HG02981 (cell line): ENCODE results near the gene TYK2.
"Not testable (repeated sequence)": the region's sequence is repeated elsewhere in the genome, so short reads cannot be mapped to it uniquely, and the experiment has no call there.

Source experiments
- ATAC-seq: cut with Tn5 transposase; IDR thresholded peaks from one replicate; pipeline ENCODE4 v1.9.1; 2021; ENCODE audit warnings: mild to moderate bottlenecking, moderate library complexity; ENCODE audit not compliant: unreplicated experiment

TYK2 gene

DNA sequence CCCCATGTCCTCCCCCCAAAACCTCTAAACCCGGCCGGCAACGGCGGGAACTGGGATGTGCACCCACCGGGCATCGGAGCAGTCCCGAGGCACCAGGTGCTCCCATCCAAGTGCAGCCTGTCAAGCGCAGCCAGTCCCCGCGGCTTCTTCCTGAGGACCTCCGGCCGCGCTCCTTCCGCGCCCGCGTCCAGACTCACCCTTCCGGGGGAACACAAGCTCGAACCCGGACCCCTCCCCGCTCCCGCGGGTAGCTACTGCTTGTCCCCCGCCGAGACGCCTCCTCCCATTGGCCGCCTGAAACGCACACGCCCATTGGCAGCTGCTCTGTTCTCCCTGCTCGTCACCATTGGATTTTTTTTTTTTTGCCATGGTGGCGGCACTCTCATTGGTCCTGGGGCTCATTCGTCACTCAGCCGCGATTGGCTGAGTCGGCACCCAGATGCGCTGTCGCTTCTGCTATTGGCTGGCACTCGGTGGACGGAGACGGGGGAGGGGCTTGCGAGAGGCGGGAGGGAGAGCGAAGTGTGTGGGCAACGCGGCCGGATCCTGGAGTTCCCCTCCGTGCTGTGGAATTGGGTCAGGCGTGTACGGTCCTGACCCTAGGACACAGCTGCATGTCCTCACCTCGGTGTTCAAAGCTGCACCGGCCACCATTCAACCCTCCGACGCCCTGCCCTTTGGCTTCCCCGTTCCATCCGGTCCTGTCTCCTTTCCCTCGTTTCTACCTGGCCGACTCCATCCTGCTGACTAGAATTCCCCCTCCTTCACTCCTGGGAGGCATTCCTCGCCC lies at the start of gene TYK2:
TSS of gene TYK2 (minus strand) at position 260 of the 790 bp plus-strand sequence. CDS start 2,166 bp downstream, outside the sequence.
- peak; percentile 90 for ATAC-seq

DNA sequence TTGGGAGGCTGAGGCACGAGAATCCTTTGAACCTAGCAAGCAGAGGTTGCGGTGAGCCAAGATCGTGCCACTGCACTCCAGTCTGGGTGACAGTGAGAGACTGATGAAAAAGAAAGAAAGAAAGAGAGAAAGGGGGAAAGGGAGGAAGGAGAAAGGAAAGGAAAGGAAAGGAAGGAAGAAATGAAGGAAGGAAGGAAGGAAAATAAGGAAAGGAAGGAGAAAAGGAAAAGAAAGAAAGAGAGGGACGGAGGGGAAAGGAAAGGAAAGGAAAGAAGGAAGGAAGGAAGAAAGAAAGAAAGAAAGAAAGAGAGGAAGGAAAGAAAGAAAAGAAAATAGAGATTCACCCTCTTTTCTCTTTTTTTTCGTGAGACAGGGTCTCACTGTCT lies 48.6 kb upstream of the TYK2 start:
- ATAC-seq = no peak

DNA sequence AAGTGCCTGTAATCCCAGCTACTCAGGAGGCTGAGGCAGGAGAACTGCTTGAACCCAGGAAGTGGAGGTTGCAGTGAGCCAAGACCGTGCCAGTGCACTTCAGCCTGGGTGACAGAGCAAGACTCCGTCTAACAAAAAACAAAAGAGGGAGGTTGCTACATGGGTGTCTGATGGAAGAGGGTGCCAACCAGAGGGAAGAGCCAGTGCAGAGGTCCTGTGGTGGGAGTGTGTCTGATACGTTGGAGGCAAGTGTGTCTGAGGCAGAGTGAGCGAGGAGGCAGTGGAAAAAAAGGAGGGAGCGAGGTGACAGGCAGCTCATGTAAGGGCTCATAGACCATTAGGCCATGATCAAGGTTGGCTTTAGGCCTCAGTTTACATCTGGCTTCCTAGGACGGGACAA lies 46.8 kb upstream of the TYK2 start:
- ATAC-seq = no peak

DNA sequence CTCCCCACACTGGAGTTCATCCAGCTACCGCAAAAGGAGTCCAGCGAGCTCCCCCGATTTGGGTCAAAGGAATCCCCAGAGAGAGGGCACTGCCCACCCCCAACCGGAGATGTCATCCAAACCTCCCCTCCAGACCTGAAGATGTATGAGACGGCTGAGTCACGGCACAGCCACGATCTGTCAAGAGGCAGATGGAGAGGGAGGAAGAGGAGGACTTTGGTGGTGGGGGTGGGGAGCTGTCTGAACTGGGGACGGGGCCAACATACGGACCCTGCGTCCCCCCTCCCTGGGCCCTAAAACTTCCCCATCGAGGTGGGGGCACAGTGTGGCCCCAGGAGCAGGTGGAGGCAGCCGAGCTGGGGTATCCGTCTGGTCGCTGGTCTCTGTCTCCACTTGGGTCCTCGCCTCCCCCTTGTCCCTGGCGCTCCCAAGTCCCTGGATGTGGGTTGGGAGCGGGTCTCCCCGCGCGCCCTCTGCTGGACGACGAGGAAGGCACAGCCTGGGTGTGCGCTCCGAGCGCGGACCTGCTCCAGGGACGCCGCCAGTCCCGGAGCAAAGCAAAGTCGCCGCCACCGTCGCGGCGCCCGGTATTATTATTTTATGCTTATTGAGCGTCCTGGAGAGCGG lies 43.8 kb upstream of the TYK2 start:
- no peak for ATAC-seq

DNA sequence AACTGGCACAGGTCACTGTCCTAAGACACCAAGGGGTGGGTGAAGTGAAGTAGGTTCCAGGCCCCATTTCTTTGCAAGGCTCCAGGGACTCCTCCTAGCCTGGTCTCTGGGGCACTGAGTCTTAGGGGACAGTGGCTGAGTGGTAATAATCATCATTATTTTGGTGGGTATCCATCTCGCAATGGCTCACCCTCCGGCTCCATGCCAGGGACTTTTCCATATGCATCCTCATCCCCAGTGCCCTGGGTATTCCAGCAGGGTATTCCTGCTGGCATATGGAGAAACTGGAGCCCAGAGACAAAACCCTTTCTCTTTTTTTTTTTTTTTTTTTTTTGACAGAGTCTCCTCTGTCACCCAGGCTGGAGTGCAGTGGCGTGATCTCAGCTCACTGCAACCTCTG lies 42.5 kb upstream of the TYK2 start:
- no peak for ATAC-seq

DNA sequence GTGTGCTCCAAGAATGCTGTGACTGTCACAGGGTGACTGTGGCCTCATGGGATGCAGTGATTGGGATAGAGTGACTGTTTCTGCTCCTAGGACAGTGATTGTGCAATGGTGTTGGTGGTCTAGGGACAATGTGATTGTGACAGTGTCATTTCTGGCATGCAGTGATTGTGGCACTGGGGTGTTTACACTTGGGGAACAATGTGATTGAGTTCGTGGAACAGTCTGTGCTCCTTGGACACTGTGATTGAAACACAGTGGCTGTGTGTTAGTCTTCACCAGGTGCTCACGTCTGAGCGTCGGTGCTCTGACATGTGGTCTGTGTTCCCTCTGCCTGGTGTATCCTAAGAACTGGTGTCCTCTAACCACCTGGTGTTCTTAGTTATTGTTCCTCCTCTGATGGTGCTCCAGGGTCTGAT lies 41.7 kb upstream of the TYK2 start:
- ATAC-seq = no peak

DNA sequence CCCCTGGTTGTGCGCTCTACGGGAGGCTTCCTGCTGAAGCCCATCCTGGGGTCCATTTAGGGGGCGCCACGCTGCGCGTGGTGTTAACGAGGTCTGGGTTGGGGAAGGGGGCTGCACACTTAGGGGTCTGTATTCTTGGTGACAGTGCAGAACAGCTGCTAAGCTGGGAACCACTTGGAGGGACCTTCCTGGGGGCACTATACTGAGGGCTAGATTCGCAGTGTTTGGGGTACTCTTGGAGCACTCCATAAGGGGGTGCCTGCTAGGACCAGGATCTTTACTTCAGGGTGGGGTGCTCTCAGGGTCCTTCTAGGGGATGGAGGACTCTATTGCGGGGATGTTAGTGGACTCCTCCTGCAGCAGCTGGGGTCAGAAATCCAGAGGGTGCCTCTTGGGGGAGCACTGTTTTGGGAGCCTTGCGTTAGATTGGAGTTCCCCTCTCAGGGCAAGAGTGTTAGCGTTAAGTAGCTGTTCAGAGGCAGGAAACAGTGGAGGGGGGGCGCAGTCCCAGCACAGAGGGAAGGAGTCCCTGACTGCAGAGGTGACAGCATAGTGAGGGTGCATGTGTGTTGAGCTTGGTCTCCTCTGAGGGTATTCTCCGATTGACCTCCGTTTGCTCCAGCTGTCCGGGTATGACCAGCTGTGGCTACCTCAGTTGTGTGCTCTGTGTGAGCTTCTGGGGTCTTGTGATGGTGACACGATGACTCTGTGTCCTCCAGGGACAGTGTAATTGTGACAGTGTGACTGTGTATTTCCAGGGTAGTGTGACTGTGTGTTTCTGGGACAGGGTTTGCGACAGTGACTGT lies 41.1 kb upstream of the TYK2 start:
- ATAC-seq = no peak

DNA sequence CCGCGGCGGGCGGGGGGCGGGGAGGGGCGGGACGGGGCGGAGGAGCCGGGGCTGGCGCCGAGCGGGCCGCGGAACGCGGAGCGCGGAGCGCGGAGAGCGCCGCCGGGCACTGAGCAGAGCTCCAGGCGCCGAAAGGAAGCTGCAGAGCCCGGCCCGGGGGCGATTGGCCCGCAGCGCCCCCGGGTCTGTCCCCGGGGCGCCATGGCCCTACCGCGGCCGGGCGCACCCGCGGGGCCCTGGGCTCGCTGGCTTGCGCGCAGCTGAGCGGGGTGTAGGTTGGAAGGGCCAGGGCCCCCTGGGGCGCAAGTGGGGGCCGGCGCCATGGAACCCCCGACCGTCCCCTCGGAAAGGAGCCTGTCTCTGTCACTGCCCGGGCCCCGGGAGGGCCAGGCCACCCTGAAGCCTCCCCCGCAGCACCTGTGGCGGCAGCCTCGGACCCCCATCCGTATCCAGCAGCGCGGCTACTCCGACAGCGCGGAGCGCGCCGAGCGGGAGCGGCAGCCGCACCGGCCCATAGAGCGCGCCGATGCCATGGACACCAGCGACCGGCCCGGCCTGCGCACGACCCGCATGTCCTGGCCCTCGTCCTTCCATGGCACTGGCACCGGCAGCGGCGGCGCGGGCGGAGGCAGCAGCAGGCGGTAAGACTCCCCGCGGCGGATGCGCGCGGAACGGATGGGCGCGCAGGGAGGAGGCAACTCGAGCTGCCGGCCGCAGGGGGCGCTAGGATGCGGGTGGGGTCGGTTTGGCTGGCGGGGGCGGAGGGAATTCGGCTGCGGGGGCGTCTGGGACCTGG lies 40.3 kb upstream of the TYK2 start, which contains the start of gene PDE4A:
TSS of gene PDE4A (plus strand) at position 95 of the 796 bp plus-strand sequence. CDS start at position 322, 227 bp downstream.
- no peak for ATAC-seq

DNA sequence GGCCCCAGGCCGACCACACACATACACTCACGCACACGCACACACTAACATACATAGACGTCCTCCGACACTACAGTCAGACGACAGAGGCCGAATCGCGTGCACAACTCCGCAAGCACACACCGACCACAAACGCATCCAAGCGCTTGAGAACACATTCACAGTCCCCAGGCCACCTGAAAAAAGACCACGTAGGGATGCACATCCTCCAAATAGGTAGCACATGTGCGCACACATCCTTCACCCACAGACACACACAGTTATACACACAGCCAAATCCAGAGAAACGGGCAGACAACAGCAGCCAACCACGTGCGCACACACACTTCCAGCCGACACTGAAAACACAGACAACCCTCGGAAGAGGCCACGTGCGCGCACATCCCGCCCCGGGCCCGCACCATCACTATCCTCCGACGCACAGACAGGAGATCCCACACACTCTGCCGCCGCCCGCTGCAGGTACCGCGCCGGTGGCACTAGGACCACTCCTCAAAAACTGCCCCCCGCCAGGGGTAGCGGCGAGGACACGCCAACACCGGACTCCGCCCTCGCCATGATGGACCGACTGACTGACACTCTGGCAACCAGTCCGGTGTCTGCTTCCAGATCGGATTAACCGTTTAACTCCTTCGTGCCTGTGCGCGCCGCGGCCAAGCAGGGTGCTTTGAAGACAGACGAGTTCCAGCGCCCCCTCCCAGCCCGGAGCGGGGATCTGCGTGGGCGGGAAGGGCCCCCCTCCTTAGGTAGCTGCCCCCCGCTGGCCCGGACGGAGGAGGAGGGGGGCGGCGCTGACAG lies 39.5 kb upstream of the TYK2 start:
- no peak for ATAC-seq

DNA sequence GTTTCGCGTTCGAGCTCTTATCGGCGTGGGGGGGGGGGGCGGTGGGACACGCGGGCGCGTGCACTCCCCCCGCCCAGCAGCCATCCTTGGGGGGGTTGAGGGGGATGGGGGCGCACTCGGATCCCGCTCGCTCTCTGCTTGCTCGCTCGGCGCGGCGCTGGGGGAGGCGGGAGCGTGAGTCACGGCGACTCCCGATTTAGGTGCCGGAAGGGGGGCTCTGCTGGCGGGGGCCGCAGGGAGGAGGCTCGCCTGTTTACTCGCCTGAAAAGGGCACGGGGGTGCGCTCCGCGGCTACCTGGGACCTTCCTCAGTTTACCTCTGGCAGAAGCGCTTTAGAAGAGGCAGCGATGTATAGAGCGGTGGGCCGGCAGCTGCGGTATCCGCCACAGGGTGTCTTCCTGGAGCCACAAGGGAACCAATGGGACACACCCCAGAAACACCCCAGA lies 38.9 kb upstream of the TYK2 start:
- no peak for ATAC-seq

DNA sequence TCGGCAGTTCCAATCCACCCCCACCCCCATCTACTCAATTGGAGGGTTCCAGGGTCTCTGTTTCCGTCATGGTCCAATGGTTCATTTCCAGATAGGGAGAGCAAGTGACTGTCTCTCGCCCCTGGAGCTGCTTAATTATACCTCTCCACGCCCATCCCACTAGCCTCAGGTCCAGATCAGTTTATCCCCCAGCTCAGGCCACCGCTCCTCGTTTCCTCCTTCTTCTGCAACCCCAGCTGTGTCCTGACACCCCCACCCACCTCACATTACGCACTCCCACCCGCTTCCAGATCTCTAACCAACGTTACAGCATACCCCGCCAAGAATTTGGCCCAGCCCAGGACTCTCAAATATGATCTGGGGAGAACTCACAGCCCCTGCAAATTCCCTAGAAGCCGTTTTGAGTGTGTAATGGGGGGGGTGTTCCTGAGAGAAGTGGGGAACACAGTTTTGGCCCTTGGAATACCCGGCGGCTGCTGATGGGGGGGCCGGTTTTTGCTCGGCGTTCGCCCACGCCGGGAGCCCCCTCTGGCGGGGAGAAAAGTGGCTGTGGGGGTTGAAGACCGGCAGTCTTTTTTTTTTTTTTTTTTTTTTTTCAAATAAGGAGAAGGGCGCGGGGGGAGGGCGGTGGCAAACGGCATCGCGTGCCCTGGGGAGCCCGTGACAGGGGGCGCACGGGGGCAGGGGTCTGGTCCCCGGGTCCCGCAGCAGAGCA lies 38.3 kb upstream of the TYK2 start:
- no peak for ATAC-seq

DNA sequence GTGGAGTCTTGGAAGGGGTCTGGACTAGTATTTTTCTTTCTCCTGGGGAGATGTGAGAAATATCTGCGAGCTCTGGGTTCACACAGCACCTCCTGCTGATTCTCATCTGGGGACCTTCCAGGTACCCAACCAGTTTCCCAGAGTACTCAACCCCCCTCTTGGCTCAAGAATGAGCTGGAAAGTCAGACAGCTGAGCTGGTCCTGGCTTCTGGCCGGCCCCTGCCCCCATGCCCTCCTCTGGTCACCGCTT lies 37.8 kb upstream of the TYK2 start:
- ATAC-seq = no peak

DNA sequence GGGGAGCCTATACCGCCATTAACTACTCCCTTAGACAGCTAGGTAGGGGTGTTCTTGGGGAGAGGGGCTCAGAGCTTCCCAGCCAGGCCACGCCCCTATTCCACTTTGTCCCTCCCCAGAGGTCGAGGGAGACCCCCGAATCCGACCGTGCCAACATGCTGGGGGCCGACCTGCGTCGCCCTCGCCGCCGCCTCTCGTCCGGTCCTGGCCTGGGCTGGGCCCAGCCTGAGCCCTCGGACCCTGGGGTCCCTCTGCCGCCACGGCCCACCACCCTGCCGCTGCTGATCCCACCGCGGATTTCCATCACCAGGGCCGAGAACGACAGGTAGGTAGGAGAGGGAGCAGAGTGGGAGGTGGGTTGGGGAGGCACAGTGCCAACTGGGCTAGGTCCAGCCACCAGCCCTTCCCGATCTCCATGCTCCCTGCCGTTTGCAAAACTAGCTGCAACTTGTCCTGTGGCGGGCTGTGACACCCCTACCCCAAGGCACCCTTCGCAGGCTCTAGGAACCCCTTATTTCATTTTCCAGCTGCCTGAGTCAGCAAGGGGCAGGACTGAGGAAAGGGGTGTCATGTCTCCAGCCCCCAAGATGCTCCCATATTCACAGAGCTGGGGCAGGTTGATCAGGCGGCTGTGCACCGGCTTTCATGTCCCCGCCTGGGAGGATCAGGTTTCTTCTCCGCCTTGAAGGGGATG lies 37.3 kb upstream of the TYK2 start:
- ATAC-seq = no peak

DNA sequence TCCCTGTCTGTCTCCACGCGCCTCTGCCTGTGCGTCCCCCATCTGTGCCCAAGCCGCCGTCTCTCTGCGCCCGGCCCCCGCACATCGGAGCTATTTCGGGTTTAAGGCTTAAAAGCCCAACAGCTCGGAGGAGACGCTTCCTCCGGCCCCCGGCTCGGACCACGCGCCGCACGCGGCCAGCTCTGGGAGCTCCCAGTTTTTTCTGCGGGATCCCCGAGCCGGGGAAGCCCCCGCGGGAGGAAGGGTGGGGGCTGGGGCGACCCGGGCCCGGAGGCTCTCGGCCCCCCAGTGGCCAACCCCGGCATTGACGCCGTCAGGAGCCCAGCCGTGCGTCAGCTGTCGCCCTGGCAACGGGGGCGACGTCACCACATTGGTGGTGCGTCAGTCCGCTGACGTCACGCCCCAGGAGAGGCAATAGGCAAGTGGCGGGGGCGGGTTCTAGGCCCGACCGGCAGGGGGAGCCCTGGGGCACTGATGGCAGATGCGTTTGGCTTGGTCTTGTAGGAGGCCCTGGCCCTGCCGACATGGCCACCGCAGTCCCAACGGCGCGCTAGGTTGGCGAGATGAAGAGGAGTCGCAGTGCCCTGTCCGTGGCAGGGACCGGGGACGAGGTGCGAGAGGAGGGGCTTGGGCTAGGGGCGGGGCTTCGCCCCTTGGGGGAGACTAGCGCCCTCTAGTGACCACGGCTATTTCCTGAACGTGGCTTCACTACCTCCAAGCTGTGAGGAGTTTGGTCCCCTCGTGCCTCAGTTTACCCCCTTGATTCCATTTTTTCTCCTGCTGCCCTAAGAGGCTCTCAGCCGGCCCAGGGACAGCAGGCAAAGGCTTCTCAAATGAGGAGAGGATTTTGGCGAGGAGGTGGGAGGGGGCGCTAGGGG lies 36.2 kb upstream of the TYK2 start:
- ATAC-seq = peak; percentile 57

DNA sequence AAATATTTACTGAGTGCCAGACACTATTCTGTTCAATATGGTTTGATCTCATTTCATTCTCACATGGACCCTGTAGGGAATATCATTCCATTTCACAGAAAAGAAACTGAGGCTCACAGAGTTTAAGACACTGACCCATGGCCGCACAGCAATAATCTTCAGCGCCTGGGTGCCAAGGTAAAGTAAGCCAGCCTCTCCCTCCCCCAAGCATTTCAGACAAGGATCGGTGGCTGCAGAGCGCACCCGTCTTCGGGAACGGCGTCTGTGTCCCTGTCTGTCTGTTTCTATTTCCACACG lies 35.7 kb upstream of the TYK2 start:
- no peak for ATAC-seq

DNA sequence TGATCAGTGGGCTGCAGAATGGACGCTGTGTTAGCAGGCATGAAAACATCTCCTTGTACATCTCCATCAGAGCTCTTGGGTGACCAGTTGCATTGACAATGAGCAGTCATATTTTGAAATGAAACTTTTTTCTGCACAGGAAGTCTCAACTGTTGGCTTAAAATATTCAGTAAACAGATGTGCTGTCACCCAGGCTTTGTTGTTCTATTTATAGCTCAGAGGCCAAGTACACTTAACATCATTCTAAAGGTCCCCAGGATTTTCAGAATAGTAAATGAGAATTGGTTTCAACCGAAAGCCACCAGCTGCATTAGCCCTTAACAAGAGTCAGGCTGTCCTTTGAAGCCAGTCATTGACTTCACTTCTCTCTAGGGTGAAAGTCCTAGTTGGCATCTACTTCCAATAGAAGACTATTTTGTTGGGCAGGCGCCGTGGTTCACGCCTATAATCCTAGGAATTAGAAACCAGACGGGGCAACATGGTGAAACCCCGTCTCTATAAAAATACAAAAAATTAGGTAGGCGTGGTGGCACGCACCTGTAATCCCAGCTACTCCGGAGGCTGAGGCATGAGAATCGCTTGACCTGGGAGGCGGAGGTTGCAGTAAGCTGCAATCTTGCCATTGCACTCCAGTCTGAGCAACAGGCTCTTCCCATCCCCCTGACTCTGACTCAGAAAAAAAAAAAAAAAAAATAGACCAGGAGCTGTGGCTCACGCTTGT lies 32.0 kb upstream of the TYK2 start:
- peak; percentile 45 for ATAC-seq

DNA sequence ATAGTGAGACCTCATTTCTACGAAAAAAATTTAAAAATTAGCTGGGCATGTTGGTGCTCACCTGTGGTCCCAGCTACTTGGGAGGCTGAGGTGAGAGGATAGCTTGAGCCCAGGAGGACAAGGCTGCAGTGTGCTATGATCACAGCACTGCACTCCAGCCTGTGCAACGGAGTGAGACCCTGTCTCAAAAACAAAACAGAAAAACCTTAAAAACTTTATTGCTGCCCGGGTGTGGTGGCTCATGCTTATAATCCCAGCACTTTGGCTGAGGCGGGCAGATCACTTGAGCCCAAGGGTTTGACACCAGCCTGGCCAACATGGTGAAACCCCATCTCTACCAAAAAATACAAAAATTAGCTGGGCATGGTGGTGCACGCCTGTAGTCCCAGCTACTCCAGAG lies 30.9 kb upstream of the TYK2 start:
- ATAC-seq = not testable (repeated sequence)
